ENCODE results near the gene KLRC4. TPM values are rescaled to one million over a fixed set of nuclear protein-coding genes. Genes with fewer than 3 reads are reported as not detected.

KLRC4 gene
- polyA plus RNA-seq, 1 donor from 2014 or later = 8.2 TPM

GRCh38 chr12:10363914-10364814 lies 45.4 kb downstream of the KLRC4 start (continued):
- TF ChIP-seq CTCF (IDR thresholded peaks at IDR 0.05; ENCODE audit: poor library complexity, severe bottlenecking) (no peak), TAF1 (IDR thresholded peaks at IDR 0.05; ENCODE audit: low read depth) (no peak), MXI1 (conservative IDR thresholded peaks at IDR 0.05; ENCODE audit: poor library complexity, severe bottlenecking) (no peak)

GRCh38 chr12:10363658-10363913 lies 46.0 kb downstream of the KLRC4 start:
- no peaks in the 10 kb centered on the region for H4K20me1 ChIP-seq (ENCODE audit: insufficient read depth)
- H3K36me3 ChIP-seq (ENCODE audit: insufficient read depth, low read length) = no peaks in the 10 kb centered on the region
- no peaks in the 10 kb centered on the region for H3K9me3 ChIP-seq (ENCODE audit: low read length)
- no peaks in the 10 kb centered on the region for H3F3A ChIP-seq (ENCODE audit: insufficient read depth, low read length, poor library complexity, severe bottlenecking)
- H2AFZ ChIP-seq (ENCODE audit: low read depth, low read length) = no peak overlapping the region
- TF ChIP-seq REST (IDR thresholded peaks at IDR 0.05; ENCODE audit: borderline replicate concordance) (no peak), CTCF (IDR thresholded peaks at IDR 0.05; ENCODE audit: poor library complexity, severe bottlenecking) (no peak), TAF1 (IDR thresholded peaks at IDR 0.05; ENCODE audit: low read depth) (no peak), RAD21 (conservative IDR thresholded peaks at IDR 0.05) (no peak), EP300 (conservative IDR thresholded peaks at IDR 0.05; ENCODE audit: poor library complexity, severe bottlenecking) (no peak)
- H3K9me2 ChIP-seq (ENCODE audit: insufficient read depth, low read length) = no peaks in the 10 kb centered on the region
- no peaks in the 10 kb centered on the region for H3K27me3 ChIP-seq (ENCODE audit: insufficient read depth, low read depth, low read length)
- no peak overlapping the region for H3K27ac ChIP-seq (ENCODE audit: low read length)
- H3K4me3 ChIP-seq (ENCODE audit: low read length) = no peak overlapping the region
- no peaks in the 10 kb centered on the region for H3K79me2 ChIP-seq (replicated peaks; ENCODE audit: insufficient read depth, low read length)
- H3K9ac ChIP-seq (ENCODE audit: low read length) = no peak overlapping the region
- H3K4me2 ChIP-seq (ENCODE audit: low read length) = no peak overlapping the region
